HTERT RPE-1 (cell line): ENCODE measurements around the gene RPS6KB1.
"Not testable (repeated sequence)": the region's sequence is repeated elsewhere in the genome, so short reads cannot be mapped to it uniquely, and the experiment has no call there.

Source experiments
- in situ Hi-C: fragments of 300-500 bp; cut with MboI; formaldehyde crosslinking; loops from 4 replicates; pipeline ENCODE4 v1.14.3; 2020; ENCODE audit warnings: low sequenced_read_pairs

The RPS6KB1 gene

DNA sequence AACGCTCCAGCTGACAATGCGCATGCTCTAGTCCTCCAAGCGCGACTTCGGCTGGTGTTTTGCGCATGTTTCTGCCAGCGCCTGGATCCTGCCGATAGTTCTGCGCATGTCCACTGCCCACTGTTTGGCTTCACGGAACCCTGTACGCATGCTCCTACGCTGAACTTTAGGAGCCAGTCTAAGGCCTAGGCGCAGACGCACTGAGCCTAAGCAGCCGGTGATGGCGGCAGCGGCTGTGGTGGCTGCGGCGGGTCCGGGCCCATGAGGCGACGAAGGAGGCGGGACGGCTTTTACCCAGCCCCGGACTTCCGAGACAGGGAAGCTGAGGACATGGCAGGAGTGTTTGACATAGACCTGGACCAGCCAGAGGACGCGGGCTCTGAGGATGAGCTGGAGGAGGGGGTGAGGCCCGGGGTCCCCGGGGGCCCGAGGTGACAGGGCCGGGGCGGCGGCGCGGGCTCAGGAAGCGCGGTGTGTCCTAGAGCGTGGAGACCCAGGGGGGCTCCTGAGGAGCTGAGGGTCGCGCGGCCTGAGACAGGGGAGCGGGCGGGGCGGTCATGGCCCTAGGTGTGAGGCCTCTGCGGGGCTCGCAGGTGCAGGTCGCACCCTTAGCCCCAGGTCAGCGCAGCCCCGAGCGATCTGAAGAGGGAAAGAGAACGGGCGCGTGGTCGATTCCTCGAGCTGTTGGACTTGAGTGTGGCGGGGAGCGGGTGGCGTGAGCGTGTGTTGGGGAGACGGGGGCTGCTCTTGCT lies at the start of gene RPS6KB1, which contains the start of gene TUBD1:
Gene RPS6KB1 (plus strand): TSS at position 198 of the 752 bp plus-strand sequence. CDS start 64 bp downstream, at position 262.
Gene TUBD1 (minus strand): TSS at position 20 of the 752 bp plus-strand sequence. CDS start 1,941 bp downstream, outside the sequence.
- in situ Hi-C loops, result no loop called here

- in situ Hi-C loops, result no loop called here
These were observed 47.9 kb upstream of the RPS6KB1 start for GRCh38 chr17:59844884-59845594.

GRCh38 chr17:59845595-59846393 lies 47.1 kb upstream of the RPS6KB1 start:
- in situ Hi-C loops, result no loop called here

- in situ Hi-C loops, result no loop called here
These were observed 46.3 kb upstream of the RPS6KB1 start for GRCh38 chr17:59846394-59847165.

- in situ Hi-C loops, result no loop called here
These were observed 44.6 kb upstream of the RPS6KB1 start for GRCh38 chr17:59848385-59848668.

DNA sequence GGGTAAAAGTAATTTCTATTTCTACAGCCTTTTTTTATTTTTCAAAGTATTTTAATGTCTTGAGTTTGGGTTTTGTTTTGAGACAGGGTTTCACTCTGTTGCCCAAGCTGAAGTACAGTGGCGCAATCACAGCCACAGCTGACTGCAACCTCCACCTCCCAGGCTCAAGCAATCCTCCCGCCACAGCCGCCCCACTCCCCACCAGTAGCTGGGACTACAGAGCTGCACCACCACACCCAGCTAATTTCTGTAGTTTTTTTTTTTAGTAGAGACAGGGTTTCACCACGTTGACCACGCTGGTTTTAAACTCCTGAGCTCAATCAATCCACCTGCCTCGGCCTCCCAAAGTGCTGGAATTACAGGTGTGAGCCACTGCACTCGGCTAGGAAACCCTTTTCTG lies 44.1 kb upstream of the RPS6KB1 start:
- in situ Hi-C loops, result no loop called here

GRCh38 chr17:59850311-59850710 lies 42.6 kb upstream of the RPS6KB1 start:
- in situ Hi-C loops, result not testable (repeated sequence)

DNA sequence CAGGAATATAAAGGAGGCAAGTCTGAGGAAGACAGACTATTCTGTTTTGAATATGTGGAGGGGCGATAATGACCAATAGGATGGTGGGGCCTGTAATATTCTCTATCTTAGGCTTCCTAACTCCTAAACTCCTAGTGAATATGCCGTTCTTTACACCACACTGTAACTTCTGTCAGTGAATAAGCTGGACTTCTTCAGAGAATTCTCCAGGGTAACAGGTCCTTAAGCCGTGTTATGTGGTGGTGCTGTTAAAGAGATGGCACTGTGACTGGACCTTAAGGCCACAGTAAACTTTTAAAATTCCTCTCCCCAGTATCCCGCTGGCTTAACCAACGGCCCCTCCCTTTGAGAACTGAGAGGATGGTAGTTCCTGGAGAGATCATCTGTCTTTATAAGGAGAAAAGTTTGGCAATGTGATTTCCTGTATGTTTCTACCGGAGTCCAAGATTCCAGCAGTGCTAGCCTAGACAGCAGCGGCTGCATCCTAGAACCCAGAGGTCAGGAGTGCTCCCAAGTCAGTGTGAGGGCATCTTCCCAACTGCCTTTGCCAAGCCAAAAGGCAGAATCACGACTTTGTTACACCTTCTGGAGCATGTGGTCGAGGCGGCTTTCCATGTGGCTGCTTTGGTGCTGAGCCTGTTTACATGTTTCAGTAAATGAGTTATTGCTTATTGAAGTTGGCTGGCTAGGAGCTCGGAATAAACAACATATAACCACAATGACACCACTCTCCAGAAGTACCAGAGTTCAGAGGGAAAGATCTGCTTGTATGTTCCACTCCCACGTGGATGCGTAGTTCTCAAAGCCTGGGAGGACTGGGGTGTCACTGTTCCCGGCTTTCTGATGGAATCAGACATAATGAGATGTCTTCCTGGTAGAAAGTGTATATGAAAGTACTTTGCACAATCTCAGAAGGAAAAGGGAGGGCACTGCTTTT lies 41.2 kb upstream of the RPS6KB1 start:
- in situ Hi-C loops, result no loop called here

GRCh38 chr17:59852847-59853167 lies 40.1 kb upstream of the RPS6KB1 start:
- in situ Hi-C loops, result not testable (repeated sequence)

GRCh38 chr17:59853168-59853918 lies 39.6 kb upstream of the RPS6KB1 start:
- in situ Hi-C loops, result no loop called here

DNA sequence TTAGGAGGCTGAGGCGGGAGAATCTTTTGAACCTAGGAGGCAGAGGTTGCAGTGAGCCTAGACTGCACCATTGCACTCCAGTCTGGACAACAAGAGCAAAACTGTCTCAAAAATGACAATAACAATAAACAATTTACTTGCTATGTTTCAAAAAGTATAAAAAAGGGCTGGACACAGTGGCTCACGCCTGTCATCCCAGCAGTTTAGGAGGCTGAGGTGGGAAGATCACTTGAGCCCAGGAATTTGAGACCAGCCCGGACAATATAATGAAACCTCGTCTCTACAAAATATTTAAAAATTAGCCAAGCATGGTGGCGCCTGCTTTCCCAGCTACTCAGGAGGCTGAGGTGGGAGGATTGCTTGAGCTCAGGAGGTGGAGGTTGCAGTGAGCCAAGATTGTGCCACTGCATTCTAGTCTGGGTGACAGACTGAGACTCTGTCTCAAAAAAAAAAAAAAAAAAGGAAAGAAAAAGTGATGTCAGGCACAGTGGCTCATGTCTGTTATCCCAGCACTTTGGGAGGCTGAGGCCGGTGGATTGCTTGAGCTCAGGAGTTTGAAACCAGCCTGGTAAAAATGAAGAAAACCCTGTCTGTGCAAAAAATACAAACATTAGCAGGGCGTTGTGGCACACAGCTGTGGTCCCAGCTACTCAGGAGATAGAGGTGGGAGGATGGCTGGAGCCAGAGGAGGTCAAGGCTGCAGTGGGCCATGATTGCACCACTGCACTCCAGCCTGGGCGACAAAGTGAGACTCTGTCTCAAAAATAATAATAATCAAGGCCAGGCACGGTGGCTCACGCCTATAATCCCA lies 38.8 kb upstream of the RPS6KB1 start:
- in situ Hi-C loops, result not testable (repeated sequence)

DNA sequence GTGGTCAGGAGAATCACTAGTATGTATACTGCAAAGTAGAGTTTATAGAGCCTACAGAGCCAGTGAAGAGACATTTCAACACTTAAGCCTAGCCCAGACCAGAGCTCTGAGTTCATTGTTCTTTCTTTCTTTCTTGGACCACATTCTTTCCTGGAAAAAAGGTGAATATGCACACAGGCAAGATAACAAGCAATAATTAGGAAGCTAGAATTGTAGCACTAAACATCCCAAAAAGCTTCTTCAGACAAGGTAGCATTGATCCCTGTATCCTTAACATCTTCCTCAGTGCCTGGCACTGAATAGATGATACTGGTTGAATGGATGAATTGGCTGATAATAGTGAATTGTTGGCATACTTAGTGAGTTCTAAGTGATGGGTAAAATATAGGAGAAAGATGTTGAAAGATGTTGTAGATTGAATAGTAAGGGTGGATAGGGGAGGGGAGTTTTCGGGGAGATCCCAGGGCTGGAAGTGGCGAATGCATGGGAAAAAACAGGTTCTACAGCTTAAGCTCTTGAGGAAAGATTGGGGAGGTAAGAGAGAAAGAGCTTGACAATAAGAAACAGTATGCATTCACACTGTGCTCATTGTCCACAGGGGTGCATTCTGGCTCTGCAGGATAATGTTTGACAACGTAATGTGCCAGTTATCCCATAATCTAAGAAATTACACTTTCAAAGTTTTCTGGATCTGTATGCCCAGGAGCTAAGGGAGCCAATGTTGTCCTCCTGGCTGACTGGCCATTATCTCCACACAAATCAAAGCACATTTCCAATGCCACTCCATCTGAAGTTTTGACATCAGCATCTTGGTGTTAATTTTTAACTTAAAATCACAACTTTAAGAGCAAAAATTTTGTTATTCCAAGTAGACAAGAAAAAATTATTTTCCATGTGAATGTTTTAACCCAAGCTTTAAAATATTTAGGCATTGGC lies 35.8 kb upstream of the RPS6KB1 start:
- in situ Hi-C loops, result no loop called here

- in situ Hi-C loops, result no loop called here
These were observed 34.6 kb upstream of the RPS6KB1 start for GRCh38 chr17:59858167-59858816.

- in situ Hi-C loops, result no loop called here
These were observed 34.0 kb upstream of the RPS6KB1 start for GRCh38 chr17:59858932-59859331.

DNA sequence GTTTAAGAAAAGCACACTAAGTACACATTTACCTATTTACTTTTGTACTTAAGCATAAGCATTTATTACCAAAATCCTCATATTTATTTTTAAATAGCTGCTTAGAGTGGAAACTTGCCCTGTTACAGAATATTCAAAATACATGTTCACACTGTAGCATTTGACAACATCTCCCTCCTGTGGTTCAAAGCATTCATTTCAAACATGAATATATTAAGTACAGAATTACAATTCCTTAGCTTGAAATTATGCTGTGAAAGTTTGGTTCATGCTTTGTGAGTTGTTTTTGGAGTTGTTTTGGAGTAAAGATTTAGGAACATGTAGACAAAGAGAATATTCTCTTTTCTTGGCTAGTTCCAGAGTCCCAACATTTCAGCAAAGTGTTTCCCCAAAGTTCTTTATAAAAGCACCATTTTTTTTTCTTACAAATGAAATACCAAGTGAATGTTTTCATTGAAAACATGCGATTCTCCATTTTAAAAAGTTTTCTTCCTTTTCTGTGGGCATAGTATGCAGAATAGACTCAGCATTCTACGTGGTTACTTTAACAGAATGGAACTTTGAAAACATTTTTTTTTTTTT lies 33.4 kb upstream of the RPS6KB1 start:
- in situ Hi-C loops, result no loop called here

DNA sequence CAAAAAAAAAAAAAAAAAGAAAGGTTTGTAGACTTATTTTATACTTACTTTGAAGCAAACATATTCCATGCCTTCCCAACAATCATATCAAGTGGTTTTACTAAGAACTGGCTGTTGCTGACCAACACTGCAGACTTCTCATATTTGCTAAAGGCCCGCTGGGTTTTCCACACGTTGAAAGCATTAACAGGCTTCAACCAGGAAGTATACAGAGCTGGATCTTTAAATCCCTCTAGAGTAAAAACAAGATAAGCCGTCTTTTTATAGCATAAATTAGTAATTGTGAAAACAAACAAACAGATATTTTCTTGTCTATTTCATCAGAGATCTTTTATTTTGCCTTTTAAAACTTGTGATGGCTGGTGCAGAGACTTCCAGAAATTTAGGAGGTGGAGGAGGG lies 29.3 kb upstream of the RPS6KB1 start:
- in situ Hi-C loops, result no loop called here

- in situ Hi-C loops, result no loop called here
These were observed 23.0 kb upstream of the RPS6KB1 start for GRCh38 chr17:59869941-59870218.
